HCT116 (cell line): ENCODE data around the gene PRPS1. TPM values are rescaled to one million over a fixed set of nuclear protein-coding genes. Genes with fewer than 3 reads are reported as not detected.

ENCODE experiments used
- ATAC-seq: fragments of 200-7000 bp; cut with Tn5 transposase; 2 replicates; pipeline ENCODE4 v1.9.1; 2020; ENCODE audit warnings: mild to moderate bottlenecking, moderate library complexity
- BruUV-seq: library from RNA; stranded (reverse); fragments of 400-500 nt; replicated peaks from 2 replicates; lab custom pipeline; 2021; lab: Mats Ljungman, UMichigan
- CTCF ChIA-PET: fragments of 300-600 bp; sonication (Branson Sonifier 250); formaldehyde crosslinking; loops from one replicate; lab custom pipeline; 2021; ENCODE audit warnings: antibody characterized with exemption; lab: Charles Lee
- POLR2A ChIA-PET: fragments of 300-600, 350-600 bp; sonication (Branson Sonifier 250); formaldehyde crosslinking; loops from one replicate; lab custom pipeline; 2021; ENCODE audit warnings: antibody characterized with exemption; lab: Charles Lee
- RAD21 ChIA-PET, 2 experiments: fragments of 300-600 bp; sonication (Branson Sonifier 250); formaldehyde crosslinking; loops; one replicate each; lab custom pipeline; 2023; ENCODE audit warnings: low total read pairs in 2 of 2; ENCODE audit not compliant: uncharacterized antibody in 2 of 2, unreplicated experiment in 2 of 2, low non-redundant PET in 1 of 2; lab: Charles Lee
- DNase-seq: peaks from one replicate; pipeline ENCODE4 v3.0.0-alpha.2; 2010; ENCODE audit warnings: low read depth, low spot score
- H2AFZ ChIP-seq: fragments of 200-600 bp; shearing (Covaris generic), sonication (generic); 2 replicates; pipeline ENCODE4 v1.6.1; 2017; ENCODE audit warnings: low read depth, mixed run types, mixed read lengths, antibody characterized with exemption, low read length; ENCODE audit not compliant: poor library complexity, severe bottlenecking
- H3K27ac ChIP-seq: 2 replicates; pipeline ENCODE4 v1.5.1; 2012; ENCODE audit warnings: low read depth, low read length
- H3K27me3 ChIP-seq: fragments of 200-600 bp; sonication (generic); 2 replicates; pipeline ENCODE4 v1.6.1; 2016; ENCODE audit warnings: mixed run types, low read length, mixed read lengths; ENCODE audit not compliant: insufficient read depth
- H3K36me3 ChIP-seq, 2 experiments: fragments of 200-500 bp in 1 of 2; fragments of 200-600 bp in 1 of 2; sonication (Bioruptor generic) in 1 of 2; sonication (generic) in 1 of 2; 2 replicates each; pipeline versions ENCODE4 v1.5.1 to v1.6.1; 2014 to 2016; ENCODE audit warnings: low read length in 2 of 2, inconsistent platforms in 1 of 2, mixed read lengths in 1 of 2, mixed run types in 1 of 2; ENCODE audit not compliant: insufficient read depth in 2 of 2, control insufficient read depth in 1 of 2
- H3K4me1 ChIP-seq, 2 experiments: fragments of 200-600 bp in 1 of 2; sonication (generic) in 1 of 2; 2 replicates each; pipeline versions ENCODE4 v1.5.1 to v1.6.1; 2012 to 2017; ENCODE audit warnings: low read length in 2 of 2, inconsistent platforms in 1 of 2, mild to moderate bottlenecking in 1 of 2, mixed read lengths in 1 of 2, mixed run types in 1 of 2, moderate library complexity in 1 of 2; ENCODE audit not compliant: insufficient read depth in 2 of 2, control insufficient read depth in 1 of 2
- H3K4me2 ChIP-seq: fragments of 200-600 bp; sonication (generic); 2 replicates; pipeline ENCODE4 v1.6.1; 2017; ENCODE audit warnings: mixed run types, low read length, mixed read lengths
- H3K4me3 ChIP-seq, 2 experiments: fragments of 200-600 bp in 1 of 2; sonication (generic) in 1 of 2; replicated peaks in 1 of 2; 2 replicates each; pipeline ENCODE4 v1.5.1; 2011 to 2016; ENCODE audit warnings: low read length in 2 of 2, control low read depth in 1 of 2, low read depth in 1 of 2, mild to moderate bottlenecking in 1 of 2, mixed read lengths in 1 of 2, mixed run types in 1 of 2
- H3K79me2 ChIP-seq: fragments of 200-600 bp; sonication (generic); 2 replicates; pipeline ENCODE4 v1.6.1; 2017; ENCODE audit warnings: mild to moderate bottlenecking, mixed run types, low read length, moderate library complexity, mixed read lengths; ENCODE audit not compliant: insufficient read depth
- H3K9ac ChIP-seq: fragments of 200-600 bp; sonication (generic); 2 replicates; pipeline ENCODE4 v1.6.1; 2016; ENCODE audit warnings: low read length, mixed read lengths
- H3K9me2 ChIP-seq: fragments of 200-600 bp; sonication (generic), shearing (Covaris generic); 2 replicates; pipeline ENCODE4 v1.6.1; 2017; ENCODE audit warnings: mixed run types, mild to moderate bottlenecking, moderate library complexity; ENCODE audit not compliant: insufficient read depth
- H3K9me3 ChIP-seq, 2 experiments: fragments of 200-500 bp in 1 of 2; fragments of 200-600 bp in 1 of 2; sonication (Bioruptor generic) in 1 of 2; sonication (generic) in 1 of 2; 2 replicates each; pipeline ENCODE4 v1.6.1; 2014 to 2017; ENCODE audit warnings: low read length in 2 of 2, mixed read lengths in 2 of 2, inconsistent platforms in 1 of 2, low read depth in 1 of 2, mild to moderate bottlenecking in 1 of 2, mixed run types in 1 of 2, moderate library complexity in 1 of 2; ENCODE audit not compliant: control insufficient read depth in 1 of 2, insufficient read depth in 1 of 2
- H4K20me1 ChIP-seq: fragments of 200-600 bp; sonication (generic), shearing (Covaris generic); 2 replicates; pipeline ENCODE4 v1.6.1; 2017; ENCODE audit warnings: mixed run types, mild to moderate bottlenecking, moderate library complexity; ENCODE audit not compliant: insufficient read depth
- CEBPB ChIP-seq: IDR thresholded peaks from 2 replicates; pipeline ENCODE4 v1.6.1; 2012; ENCODE audit warnings: low read depth
- ELF1 ChIP-seq: IDR thresholded peaks from 2 replicates; pipeline ENCODE4 v1.6.1; 2012; ENCODE audit warnings: low read depth, borderline replicate concordance
- EZH2phosphoT487 ChIP-seq: fragments of 200-600 bp; IDR thresholded peaks from 2 replicates; pipeline ENCODE4 v1.6.1; 2018; ENCODE audit warnings: antibody characterized with exemption, borderline replicate concordance
- FOSL1 ChIP-seq: IDR thresholded peaks from 2 replicates; pipeline ENCODE4 v1.6.1; 2012; ENCODE audit warnings: low read depth
- POLR2A ChIP-seq: IDR thresholded peaks from 2 replicates; pipeline ENCODE4 v1.7.0; 2011; ENCODE audit warnings: borderline replicate concordance; ENCODE audit not compliant: insufficient read depth, insufficient read length; ENCODE audit errors: extremely low read depth
- POLR2AphosphoS5 ChIP-seq: IDR thresholded peaks from 2 replicates; pipeline ENCODE4 v1.6.1; 2011; ENCODE audit warnings: mild to moderate bottlenecking, low read depth, low read length, moderate library complexity
- SIN3A ChIP-seq: IDR thresholded peaks from 2 replicates; pipeline ENCODE4 v1.6.1; 2012; ENCODE audit warnings: low read depth
- TCF7L2 ChIP-seq: IDR thresholded peaks from 2 replicates; pipeline ENCODE4 v1.7.0; 2011; ENCODE audit warnings: borderline replicate concordance, inconsistent platforms; ENCODE audit not compliant: insufficient read depth, insufficient read length; ENCODE audit errors: extremely low read depth
- YY1 ChIP-seq: IDR thresholded peaks from 2 replicates; pipeline ENCODE4 v1.6.1; 2011; ENCODE audit warnings: low read length, low read depth, moderate library complexity, mild to moderate bottlenecking; ENCODE audit not compliant: insufficient replicate concordance; ENCODE audit errors: extremely low read depth
- intact Hi-C: fragments of 100-400 bp; cut with micrococcal nuclease; formaldehyde crosslinking; loops from 2 replicates; pipeline ENCODE4 v1.10.0; 2022
- total RNA-seq: library from RNA; stranded (reverse); gene quantifications from one replicate; pipeline ENCODE4 v1.2.1, GENCODE V29; 2021; ENCODE audit not compliant: unreplicated experiment
- TF ChIP-seq, protein P1 (sequence below), 3 experiments: fragments of 200-600 bp in 1 of 3; sonication (generic) in 1 of 3; IDR thresholded peaks in 2 of 3; conservative IDR thresholded peaks in 1 of 3; 2 replicates each; pipeline ENCODE4 v1.5.1; 2012 to 2017; ENCODE audit warnings: low read depth in 2 of 3, low read length in 2 of 3, antibody characterized with exemption in 1 of 3, borderline replicate concordance in 1 of 3, control low read depth in 1 of 3, mild to moderate bottlenecking in 1 of 3, mixed read lengths in 1 of 3, mixed run types in 1 of 3, moderate library complexity in 1 of 3; ENCODE audit not compliant: insufficient read depth in 1 of 3

The PRPS1 gene
- total RNA-seq, 1 experiment from 2014 or later, result 62.6 TPM

DNA sequence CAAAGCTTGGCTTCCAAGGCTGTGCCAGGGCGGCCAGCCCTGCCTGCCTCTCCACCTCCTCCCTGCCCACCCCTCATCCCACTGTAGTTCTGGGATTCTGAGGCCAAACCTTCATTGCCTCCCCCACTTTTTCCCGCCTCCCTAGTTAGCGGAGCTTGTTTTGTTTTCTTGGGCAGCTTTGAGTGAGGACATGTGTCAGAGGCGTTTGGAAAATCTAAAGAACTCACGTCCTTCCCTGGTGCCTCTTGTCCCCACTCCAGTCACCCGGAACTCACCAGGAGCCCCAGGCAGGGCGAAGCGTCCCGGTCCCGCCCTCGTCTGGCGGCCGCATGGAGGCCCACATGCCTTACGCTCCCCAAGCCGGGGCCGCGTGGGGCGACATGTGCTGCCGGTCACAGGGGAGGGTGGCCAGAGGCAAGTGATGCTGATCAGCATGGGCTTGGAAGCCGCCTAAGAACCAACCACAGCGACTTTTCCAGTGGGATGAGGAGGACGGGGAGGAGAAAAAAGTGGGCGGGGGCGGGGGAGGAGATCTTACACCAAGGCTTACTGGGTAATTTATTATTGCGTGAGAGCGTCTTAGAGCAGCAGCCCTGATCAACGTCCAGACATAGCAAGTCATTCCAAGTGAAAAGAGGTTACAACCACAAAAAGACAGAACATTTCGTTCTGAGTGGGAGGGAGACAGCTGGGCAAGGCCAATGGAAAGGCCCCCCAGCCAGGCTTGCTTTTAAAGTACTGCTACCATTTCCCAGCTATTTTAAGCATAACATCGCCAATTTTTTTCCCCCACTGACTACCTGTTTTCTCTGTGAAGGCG is 48.5 kb downstream of the PRPS1 start:
- ATAC-seq (peak; percentile 72), DNase-seq (peak; percentile 78)
- no peaks in the 10 kb centered on the region for H3K79me2 ChIP-seq
- H3K4me3 ChIP-seq, result peak overlapping the region; percentile 61 to 67
- ChIA-PET POLR2A (interaction anchor here (0.6 to 2.4 kb wide), 2 partner anchors 40 to 89 kb away, joined by 4 to 9 read pairs; no protein-coding TSS in a partner anchor), RAD21 (no interaction called here), CTCF (interaction anchor here (1.9 kb wide), 1 partner anchor 101 kb away, joined by 4 read pairs; the partner anchor contains the start of gene NCBP2L)
- TF ChIP-seq SIN3A (no peak), ELF1 (no peak), FOSL1 (no peak), CEBPB (no peak), EZH2phosphoT487 (no peak), POLR2A (peak; percentile 59), POLR2AphosphoS5 (peak; percentile 76; the same call in 1 of the 2 replicates), YY1 (peak; percentile 2), TCF7L2 (no peak)
- TF ChIP-seq, protein P1, sequence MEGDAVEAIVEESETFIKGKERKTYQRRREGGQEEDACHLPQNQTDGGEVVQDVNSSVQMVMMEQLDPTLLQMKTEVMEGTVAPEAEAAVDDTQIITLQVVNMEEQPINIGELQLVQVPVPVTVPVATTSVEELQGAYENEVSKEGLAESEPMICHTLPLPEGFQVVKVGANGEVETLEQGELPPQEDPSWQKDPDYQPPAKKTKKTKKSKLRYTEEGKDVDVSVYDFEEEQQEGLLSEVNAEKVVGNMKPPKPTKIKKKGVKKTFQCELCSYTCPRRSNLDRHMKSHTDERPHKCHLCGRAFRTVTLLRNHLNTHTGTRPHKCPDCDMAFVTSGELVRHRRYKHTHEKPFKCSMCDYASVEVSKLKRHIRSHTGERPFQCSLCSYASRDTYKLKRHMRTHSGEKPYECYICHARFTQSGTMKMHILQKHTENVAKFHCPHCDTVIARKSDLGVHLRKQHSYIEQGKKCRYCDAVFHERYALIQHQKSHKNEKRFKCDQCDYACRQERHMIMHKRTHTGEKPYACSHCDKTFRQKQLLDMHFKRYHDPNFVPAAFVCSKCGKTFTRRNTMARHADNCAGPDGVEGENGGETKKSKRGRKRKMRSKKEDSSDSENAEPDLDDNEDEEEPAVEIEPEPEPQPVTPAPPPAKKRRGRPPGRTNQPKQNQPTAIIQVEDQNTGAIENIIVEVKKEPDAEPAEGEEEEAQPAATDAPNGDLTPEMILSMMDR (IDR thresholded peaks at IDR 0.05 in 2 of 3, conservative IDR thresholded peaks at IDR 0.05 in 1 of 3; ENCODE audit: borderline replicate concordance in 1 of 3, insufficient read depth in 1 of 3, low read depth in 2 of 3, low read length in 2 of 3), result no peak
- H3K9ac ChIP-seq, result peak overlapping the region; percentile 82
- H3K27ac ChIP-seq, result peak overlapping the region; percentile 78
- no TSS peak for BruUV-seq
- no peaks in the 10 kb centered on the region for H4K20me1 ChIP-seq
- H3K4me2 ChIP-seq, result peak overlapping the region; percentile 87
- no peaks in the 10 kb centered on the region for H3K9me2 ChIP-seq
- H3K36me3 ChIP-seq, result no peaks in the 10 kb centered on the region
- no peaks in the 10 kb centered on the region for H3K27me3 ChIP-seq
- H3K9me3 ChIP-seq, result no peaks in the 10 kb centered on the region
- intact Hi-C loops, result loop anchor here (1.0 kb wide), 1 partner anchor 41 kb away; no protein-coding TSS in a partner anchor
- H2AFZ ChIP-seq, result no peak overlapping the region
- peaks cover 33 to 55% of the 10 kb centered on the region in 2 experiments for H3K4me1 ChIP-seq
